Gastroesophageal sphincter (tissue), 4 donors: ENCODE results near the gene FNBP1. TPM values are rescaled to one million over a fixed set of nuclear protein-coding genes. Genes with fewer than 3 reads are reported as not detected.

Experiments
- ATAC-seq: fragments of 150-250 bp; one replicate; pipeline ENCODE4 v1.9.1; 2016; ENCODE audit warnings: mild to moderate bottlenecking, moderate library complexity
- H3K27ac ChIP-seq, 4 donors: fragments of 200-600 bp; sonication (generic) in 3 of 4; 1 replicate in 3 of 4; 2 replicates in 1 of 4; pipeline ENCODE4 v1.5.1; 2016 to 2019
- H3K27me3 ChIP-seq: fragments of 200-600 bp; sonication (generic); one replicate; pipeline ENCODE4 v1.5.1; 2019
- H3K36me3 ChIP-seq, 2 donors: fragments of 200-600 bp; sonication (generic); one replicate each; pipeline ENCODE4 v1.5.1; 2019; ENCODE audit warnings: control low read depth in 1 of 2
- H3K4me1 ChIP-seq, 3 donors: fragments of 200-600 bp; sonication (generic); 1 replicate in 2 of 3; 2 replicates in 1 of 3; pipeline ENCODE4 v1.5.1; 2016 to 2019; ENCODE audit warnings: control low read depth in 2 of 3
- H3K4me3 ChIP-seq, 2 donors: fragments of 200-600 bp; sonication (generic); one replicate each; pipeline ENCODE4 v1.5.1; 2019; ENCODE audit warnings: mild to moderate bottlenecking in 1 of 2, moderate library complexity in 1 of 2
- H3K9me3 ChIP-seq, 3 donors: fragments of 200-600 bp; sonication (generic); one replicate each; pipeline ENCODE4 v1.5.1; 2017 to 2019; ENCODE audit warnings: control low read depth in 2 of 3
- EP300 ChIP-seq: sonication (generic); formaldehyde crosslinking; IDR thresholded peaks from one replicate; pipeline ENCODE4 v1.6.1; 2017; ENCODE audit warnings: antibody characterized with exemption, mild to moderate bottlenecking
- POLR2A ChIP-seq, 2 donors: fragments of 450-650 bp; IDR thresholded peaks; one replicate each; pipeline ENCODE4 v1.6.1; 2017; ENCODE audit warnings: antibody characterized with exemption in 2 of 2, mild to moderate bottlenecking in 2 of 2, moderate library complexity in 1 of 2
- POLR2AphosphoS5 ChIP-seq: sonication (generic); formaldehyde crosslinking; IDR thresholded peaks from one replicate; pipeline ENCODE4 v1.6.1; 2017; ENCODE audit warnings: antibody characterized with exemption
- WGBS, 2 donors: methylation state at CpG; one replicate each; pipeline ENCODE4 v1.1.5; 2018; ENCODE audit warnings: low coverage in 1 of 2; 5-methylcytosine and 5-hydroxymethylcytosine counted together
- total RNA-seq, 4 donors: library from RNA; depleted of rRNA; stranded (reverse); fragments of >200 nt; gene quantifications; one replicate each; pipeline ENCODE4 v1.1.0, GENCODE V29; 2016
- TF ChIP-seq, protein P1 (sequence below), 4 experiments: fragments of 200-600 bp in 2 of 4; fragments of 450-650 bp in 2 of 4; sonication (generic) in 1 of 4; IDR thresholded peaks; one replicate each; pipeline ENCODE4 v1.5.1; 2017 to 2019; ENCODE audit warnings: antibody characterized with exemption in 4 of 4, mild to moderate bottlenecking in 2 of 4, moderate library complexity in 2 of 4

FNBP1 gene
- total RNA-seq, 4 donors from 2014 or later, result 119 to 343 (median 188) TPM

DNA sequence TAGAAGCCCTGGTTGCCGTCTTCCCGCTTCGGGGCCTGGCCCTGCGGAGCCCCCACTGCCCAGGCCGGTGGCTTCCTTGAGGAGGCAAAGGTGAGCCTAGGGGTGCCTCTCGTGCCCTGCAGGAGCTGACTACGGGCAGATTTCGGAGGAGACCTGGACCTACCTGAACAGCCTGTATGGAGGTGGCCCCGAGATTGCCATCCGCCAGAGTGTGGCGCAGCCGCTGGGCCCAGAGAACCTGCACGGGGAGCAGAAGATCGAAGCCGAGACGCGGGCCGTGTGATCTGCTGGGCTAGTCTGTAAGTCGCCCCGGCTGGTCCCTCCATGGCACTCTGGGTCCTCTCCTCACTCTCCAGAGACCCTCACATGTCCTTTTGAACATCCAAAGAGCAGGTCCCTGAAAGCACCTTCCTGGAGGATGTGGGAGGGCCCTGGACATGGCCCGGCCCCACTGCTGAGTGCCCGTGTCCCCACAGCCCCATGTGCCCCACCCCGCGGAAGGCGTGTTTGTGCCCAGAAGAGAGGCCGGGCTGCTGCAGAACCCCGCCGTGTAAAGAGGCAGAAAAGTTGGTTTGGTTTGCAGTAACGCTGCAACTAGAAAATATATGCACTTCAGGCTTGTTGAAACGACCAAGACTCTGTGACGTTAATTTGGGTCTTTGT lies 162.9 kb downstream of the FNBP1 start:
- no peaks in the 10 kb centered on the region for H3K27me3 ChIP-seq
- 82 to 100% methylated on average over 1 to 2 of the region's 31 CpGs for WGBS, 2 donors
- H3K4me1 ChIP-seq, result peaks cover 0 to 42% (median 12%) of the 10 kb centered on the region in 3 donors
- peak overlapping the region in 2 of 4 donors; percentile 55 to 89 for H3K27ac ChIP-seq
- no peaks in the 10 kb centered on the region for H3K9me3 ChIP-seq
- ATAC-seq, result no peak
- H3K36me3 ChIP-seq, result no peaks in the 10 kb centered on the region
- TF ChIP-seq POLR2AphosphoS5 (no peak), EP300 (no peak), POLR2A (IDR thresholded peaks at IDR 0.05) (no peak)
- TF ChIP-seq, protein P1, sequence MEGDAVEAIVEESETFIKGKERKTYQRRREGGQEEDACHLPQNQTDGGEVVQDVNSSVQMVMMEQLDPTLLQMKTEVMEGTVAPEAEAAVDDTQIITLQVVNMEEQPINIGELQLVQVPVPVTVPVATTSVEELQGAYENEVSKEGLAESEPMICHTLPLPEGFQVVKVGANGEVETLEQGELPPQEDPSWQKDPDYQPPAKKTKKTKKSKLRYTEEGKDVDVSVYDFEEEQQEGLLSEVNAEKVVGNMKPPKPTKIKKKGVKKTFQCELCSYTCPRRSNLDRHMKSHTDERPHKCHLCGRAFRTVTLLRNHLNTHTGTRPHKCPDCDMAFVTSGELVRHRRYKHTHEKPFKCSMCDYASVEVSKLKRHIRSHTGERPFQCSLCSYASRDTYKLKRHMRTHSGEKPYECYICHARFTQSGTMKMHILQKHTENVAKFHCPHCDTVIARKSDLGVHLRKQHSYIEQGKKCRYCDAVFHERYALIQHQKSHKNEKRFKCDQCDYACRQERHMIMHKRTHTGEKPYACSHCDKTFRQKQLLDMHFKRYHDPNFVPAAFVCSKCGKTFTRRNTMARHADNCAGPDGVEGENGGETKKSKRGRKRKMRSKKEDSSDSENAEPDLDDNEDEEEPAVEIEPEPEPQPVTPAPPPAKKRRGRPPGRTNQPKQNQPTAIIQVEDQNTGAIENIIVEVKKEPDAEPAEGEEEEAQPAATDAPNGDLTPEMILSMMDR (IDR thresholded peaks at IDR 0.05), result no peak
- no peak overlapping the region for H3K4me3 ChIP-seq

DNA sequence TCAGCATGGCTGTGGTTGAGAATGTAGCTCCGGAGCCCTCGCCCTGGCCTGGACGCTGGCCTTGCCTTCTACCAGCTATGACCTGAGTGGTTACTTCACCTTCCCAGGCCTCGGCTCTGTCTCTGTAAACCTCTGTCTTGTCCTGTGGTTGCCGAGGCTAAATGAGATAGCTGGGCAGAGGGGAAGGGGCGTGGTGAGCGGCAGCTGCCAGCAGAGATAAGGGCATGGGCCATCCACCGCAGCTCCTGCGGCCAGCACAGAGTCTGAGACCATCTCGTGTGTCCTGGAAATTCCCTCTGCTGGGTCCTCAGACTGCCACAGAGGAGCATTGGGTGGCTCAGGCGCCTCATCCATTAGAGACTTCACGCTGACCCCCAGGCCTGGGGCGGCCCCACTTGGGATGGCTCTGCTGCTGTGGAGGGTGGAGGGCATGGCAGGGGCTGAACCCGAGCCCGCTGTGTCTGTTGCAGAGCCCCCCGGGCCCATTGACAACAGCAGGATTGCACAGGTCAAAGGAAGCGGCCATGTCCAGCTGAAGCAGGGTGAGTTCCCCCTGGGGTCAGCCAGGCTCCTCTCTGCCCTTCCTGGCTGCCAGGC lies 163.8 kb downstream of the FNBP1 start:
- no peak for ATAC-seq
- WGBS, 2 donors, result 60% methylated on average over 1 of the region's 17 CpGs; no CpG with 5 or more reads in 1 of the 2 donors
- no peaks in the 10 kb centered on the region for H3K27me3 ChIP-seq
- TF ChIP-seq, protein P1 (IDR thresholded peaks at IDR 0.05), result no peak
- TF ChIP-seq EP300 (no peak), POLR2A (IDR thresholded peaks at IDR 0.05) (no peak), POLR2AphosphoS5 (no peak)
- H3K36me3 ChIP-seq, result no peaks in the 10 kb centered on the region
- peaks cover 0 to 33% (median 5%) of the 10 kb centered on the region in 3 donors for H3K4me1 ChIP-seq
- no peak overlapping the region for H3K4me3 ChIP-seq
- H3K27ac ChIP-seq, result peak overlapping the region in 1 of 4 donors; percentile 89
- no peaks in the 10 kb centered on the region for H3K9me3 ChIP-seq

DNA sequence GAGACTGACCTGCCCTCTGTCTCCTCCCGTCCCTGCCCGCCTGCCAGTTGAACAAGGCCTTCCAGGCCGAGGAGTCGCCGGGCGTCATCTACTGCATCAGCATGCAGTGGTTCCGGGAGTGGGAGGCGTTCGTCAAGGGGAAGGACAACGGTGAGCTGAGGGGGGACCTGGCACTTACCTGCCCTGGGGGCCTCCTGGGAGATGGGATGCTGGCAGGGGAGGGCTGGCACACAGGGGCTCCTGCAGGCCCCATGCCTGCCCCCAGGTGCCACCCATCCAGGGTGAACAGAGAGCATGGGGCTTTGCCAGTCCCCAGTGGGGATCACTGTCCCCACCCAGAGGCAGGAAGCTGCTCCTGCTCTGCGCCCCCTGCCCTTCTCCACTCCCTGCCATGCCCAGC lies 164.7 kb downstream of the FNBP1 start:
- H3K4me1 ChIP-seq, result peaks cover 0 to 26% (median 0%) of the 10 kb centered on the region in 3 donors
- no peaks in the 10 kb centered on the region for H3K9me3 ChIP-seq
- no peak for ATAC-seq
- no peaks in the 10 kb centered on the region for H3K27me3 ChIP-seq
- no peaks in the 10 kb centered on the region for H3K36me3 ChIP-seq
- H3K4me3 ChIP-seq, result no peak overlapping the region
- WGBS, 2 donors, result 80% methylated on average over 8 of the region's 11 CpGs; no CpG with 5 or more reads in 1 of the 2 donors
- TF ChIP-seq POLR2A (IDR thresholded peaks at IDR 0.05), result no peak
- TF ChIP-seq POLR2AphosphoS5, result no peak
- TF ChIP-seq EP300, result no peak
- TF ChIP-seq, protein P1 (IDR thresholded peaks at IDR 0.05), result no peak
- H3K27ac ChIP-seq, result no peak overlapping the region

DNA sequence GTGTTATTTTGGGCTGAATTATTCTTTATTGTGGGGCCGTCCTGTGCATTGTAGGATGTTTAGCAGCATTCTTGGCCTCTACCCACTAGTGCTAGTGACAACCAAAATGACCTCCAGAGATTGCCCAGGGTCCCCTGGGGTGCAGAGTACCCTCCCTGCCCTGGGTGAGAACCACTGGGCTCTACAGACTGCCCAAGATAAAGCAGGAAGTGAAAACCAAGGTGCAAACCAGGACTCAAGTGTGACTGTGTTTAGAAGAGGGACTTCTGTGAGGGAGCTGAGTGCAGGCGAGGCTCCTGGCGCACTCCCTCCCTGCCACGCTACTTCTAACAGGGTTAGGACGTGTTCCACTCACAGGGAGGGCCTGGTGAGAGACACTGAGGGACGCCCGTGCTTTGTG lies 166.2 kb downstream of the FNBP1 start:
- TF ChIP-seq EP300 (no peak), POLR2AphosphoS5 (no peak), POLR2A (IDR thresholded peaks at IDR 0.05) (no peak)
- TF ChIP-seq, protein P1 (IDR thresholded peaks at IDR 0.05), result no peak
- H3K27me3 ChIP-seq, result no peaks in the 10 kb centered on the region
- H3K4me3 ChIP-seq, result no peak overlapping the region
- WGBS, 2 donors, result 53% methylated on average over 2 of the region's 7 CpGs; no CpG with 5 or more reads in 1 of the 2 donors
- H3K27ac ChIP-seq, result no peak overlapping the region
- no peak for ATAC-seq
- no peaks in the 10 kb centered on the region for H3K36me3 ChIP-seq
- H3K4me1 ChIP-seq, result peaks cover 0 to 24% (median 0%) of the 10 kb centered on the region in 3 donors
- no peaks in the 10 kb centered on the region for H3K9me3 ChIP-seq
